Mucosa of rectum (tissue), 2 donors: ENCODE measurements around the gene PTPN23.
"Not testable (repeated sequence)": the region's sequence is repeated elsewhere in the genome, so short reads cannot be mapped to it uniquely, and the experiment has no call there.

ENCODE experiments used
- H3K27ac ChIP-seq, 2 donors: one replicate each; pipeline ENCODE4 v1.7.0; 2013; ENCODE audit warnings: inconsistent platforms in 2 of 2, low read depth in 2 of 2, low read length in 2 of 2
- H3K27me3 ChIP-seq, 2 donors: one replicate each; pipeline ENCODE4 v1.7.0; 2013; ENCODE audit warnings: low read length in 2 of 2; ENCODE audit not compliant: control insufficient read depth in 2 of 2, insufficient read depth in 2 of 2
- H3K36me3 ChIP-seq, 2 donors: one replicate each; pipeline ENCODE4 v1.7.0; 2013; ENCODE audit warnings: low read length in 2 of 2; ENCODE audit not compliant: control insufficient read depth in 2 of 2, insufficient read depth in 2 of 2
- H3K4me1 ChIP-seq, 2 donors: one replicate each; pipeline ENCODE4 v1.7.0; 2013; ENCODE audit warnings: low read length in 2 of 2, mild to moderate bottlenecking in 1 of 2; ENCODE audit not compliant: control insufficient read depth in 2 of 2, insufficient read depth in 2 of 2
- H3K4me3 ChIP-seq, 2 donors: one replicate each; pipeline ENCODE4 v1.7.0; 2013; ENCODE audit warnings: low read length in 2 of 2
- H3K9ac ChIP-seq, 2 donors: one replicate each; pipeline ENCODE4 v1.7.0; 2013; ENCODE audit warnings: low read length in 2 of 2, low read depth in 1 of 2, mild to moderate bottlenecking in 1 of 2
- H3K9me3 ChIP-seq, 2 donors: one replicate each; pipeline ENCODE4 v1.7.0; 2013; ENCODE audit warnings: low read length in 2 of 2; ENCODE audit not compliant: control insufficient read depth in 2 of 2
- donor health status: healthy.
- donor health status: Normal muscosa, but diverticular disease.

Gene PTPN23

DNA sequence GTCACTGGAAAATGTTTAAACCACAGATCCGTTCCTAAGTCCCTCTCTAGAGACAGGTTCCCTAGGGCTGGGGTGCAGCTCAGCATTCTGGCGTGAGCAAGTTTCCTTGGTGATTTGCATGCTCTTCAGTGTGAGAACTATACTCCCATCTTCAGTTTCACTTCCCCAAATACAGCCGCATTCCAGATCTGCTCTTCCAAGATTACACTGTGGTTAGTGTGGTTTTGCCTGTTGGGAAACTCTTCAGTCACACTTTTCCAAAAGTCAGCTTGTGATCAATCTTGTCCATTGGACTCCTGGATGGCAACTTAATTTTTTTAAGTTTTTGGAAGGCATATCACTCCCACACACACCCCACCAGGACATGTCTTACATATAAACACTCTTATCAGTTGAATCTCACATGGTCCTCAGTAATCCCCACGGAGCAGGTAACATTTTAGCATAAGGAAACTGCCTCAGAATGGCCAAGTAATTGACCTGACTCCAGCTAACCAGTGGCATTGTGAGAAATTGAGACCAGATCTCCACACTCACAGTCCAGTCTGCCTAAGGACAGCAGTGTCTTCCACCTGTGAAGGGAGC is 33.5 kb upstream of the PTPN23 start:
- Histone ChIP-seq H3K9ac (no peak overlapping the region), H3K36me3 (peaks cover 17 to 26% of the 10 kb centered on the region in 2 donors), H3K27me3 (no peaks in the 10 kb centered on the region), H3K4me1 (no peaks in the 10 kb centered on the region), H3K27ac (no peak overlapping the region), H3K9me3 (no peaks in the 10 kb centered on the region), H3K4me3 (no peak overlapping the region)

DNA sequence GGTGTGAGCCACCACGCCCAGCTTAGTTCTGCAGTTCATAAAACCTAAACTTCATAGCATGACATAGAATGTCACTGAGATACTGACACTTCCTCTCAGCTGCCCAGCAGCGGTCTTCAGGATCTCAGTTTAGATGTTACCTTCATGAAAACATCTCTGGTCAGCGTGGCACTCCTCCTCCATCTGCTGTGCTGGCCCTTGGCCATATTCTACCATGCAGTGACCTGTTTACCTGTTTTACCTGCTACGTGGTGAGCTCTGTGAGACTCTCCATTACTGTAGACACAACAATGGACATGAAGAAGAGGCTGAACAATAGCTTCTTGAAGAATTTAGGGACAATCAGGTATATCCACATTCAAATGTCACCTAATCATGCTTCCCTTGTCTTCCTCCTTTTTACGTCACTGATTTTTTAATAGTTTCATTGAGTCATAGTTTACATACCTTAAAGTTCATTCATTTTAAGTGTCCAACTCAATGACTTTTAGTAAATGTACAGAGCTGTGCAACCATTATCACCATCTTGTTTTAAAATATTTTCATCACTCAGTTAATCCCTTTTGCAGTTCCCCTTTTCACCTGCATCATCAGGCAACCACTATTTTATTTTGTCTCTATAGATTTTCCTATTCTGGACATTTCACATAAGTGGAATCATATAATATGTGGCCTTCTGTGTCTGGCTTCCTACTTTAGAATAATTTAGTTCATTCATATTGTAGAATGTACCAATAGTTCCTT is 32.2 kb upstream of the PTPN23 start:
- Histone ChIP-seq H3K4me3 (no peak overlapping the region), H3K27me3 (no peaks in the 10 kb centered on the region)

DNA sequence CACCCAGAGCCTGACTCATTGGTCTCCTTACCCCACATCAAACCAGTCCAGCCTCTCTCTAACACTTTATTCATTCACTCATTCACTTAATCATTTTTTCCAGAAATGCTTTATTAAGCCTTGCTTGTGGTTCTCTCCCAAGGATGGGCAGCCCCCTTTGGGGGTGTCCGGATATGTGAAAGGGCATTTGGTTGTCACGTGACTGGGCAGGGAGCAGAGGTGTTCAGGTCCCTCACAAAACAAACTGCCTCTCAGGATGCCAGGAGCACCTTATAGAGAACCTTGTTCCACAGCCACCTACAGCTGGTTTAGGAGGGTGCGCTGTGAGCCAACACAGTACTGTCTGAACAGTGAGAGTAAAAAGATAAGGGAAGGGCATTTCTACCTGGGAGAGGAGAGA is 25.8 kb upstream of the PTPN23 start:
- Histone ChIP-seq H3K27ac (no peak overlapping the region), H3K9ac (no peak overlapping the region), H3K9me3 (peaks cover 9% of the 10 kb centered on the region in 2 donors), H3K4me3 (no peak overlapping the region), H3K36me3 (no peaks in the 10 kb centered on the region), H3K4me1 (no peaks in the 10 kb centered on the region), H3K27me3 (no peaks in the 10 kb centered on the region)

More for the DNA sequence above, 32.2 kb upstream of the PTPN23 start:
- Histone ChIP-seq H3K9me3 (no peaks in the 10 kb centered on the region), H3K27ac (no peak overlapping the region), H3K9ac (no peak overlapping the region), H3K4me1 (no peaks in the 10 kb centered on the region), H3K36me3 (peaks cover 12 to 14% of the 10 kb centered on the region in 2 donors)

DNA sequence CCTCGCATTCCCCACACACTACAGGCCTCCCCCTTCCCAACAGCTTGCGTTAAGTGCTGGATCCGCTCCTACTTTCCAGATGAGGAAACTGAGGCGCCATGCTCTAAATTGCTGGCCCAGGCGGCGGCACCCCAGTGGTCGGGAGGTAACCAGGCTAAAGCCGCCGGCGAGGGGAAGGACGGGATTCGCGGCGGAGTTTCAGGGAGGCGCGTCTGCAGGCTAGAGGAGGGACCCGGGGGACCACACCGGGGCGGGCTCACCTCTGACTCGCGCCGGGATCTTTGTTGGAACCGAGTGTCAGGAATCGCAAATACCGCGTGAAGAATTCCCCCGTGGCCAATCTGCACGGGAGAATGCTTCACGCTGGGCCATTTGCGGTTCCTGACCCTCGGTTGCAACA is 24.6 kb upstream of the PTPN23 start:
- Histone ChIP-seq H3K4me1 (no peaks in the 10 kb centered on the region), H3K9me3 (peaks cover 9% of the 10 kb centered on the region in 2 donors), H3K36me3 (no peaks in the 10 kb centered on the region), H3K4me3 (no peak overlapping the region), H3K27ac (no peak overlapping the region), H3K9ac (no peak overlapping the region), H3K27me3 (no peaks in the 10 kb centered on the region)

DNA sequence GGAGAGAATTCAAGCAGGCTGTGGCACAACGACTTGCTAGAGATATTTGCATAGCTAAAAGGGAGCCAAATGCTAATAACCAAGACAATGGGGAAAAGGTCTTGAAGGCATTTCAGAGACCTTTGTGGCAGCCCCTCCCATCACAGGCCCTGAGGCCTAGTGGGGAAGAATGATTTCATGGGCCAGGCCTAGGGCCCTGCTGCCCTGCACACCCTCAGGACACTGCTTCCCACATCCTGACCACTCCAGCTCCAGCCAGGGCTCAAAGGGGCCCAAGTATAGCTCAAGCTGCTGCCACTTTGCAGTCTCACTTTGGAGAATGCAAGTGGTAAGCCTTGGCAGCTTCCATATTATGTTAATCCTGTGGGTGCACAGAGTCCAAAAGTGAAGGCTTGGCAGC is 21.5 kb upstream of the PTPN23 start:
- Histone ChIP-seq H3K9me3 (peaks cover 9% of the 10 kb centered on the region in 2 donors), H3K27me3 (no peaks in the 10 kb centered on the region), H3K27ac (no peak overlapping the region), H3K9ac (no peak overlapping the region), H3K4me3 (no peak overlapping the region), H3K4me1 (no peaks in the 10 kb centered on the region), H3K36me3 (no peaks in the 10 kb centered on the region)

DNA sequence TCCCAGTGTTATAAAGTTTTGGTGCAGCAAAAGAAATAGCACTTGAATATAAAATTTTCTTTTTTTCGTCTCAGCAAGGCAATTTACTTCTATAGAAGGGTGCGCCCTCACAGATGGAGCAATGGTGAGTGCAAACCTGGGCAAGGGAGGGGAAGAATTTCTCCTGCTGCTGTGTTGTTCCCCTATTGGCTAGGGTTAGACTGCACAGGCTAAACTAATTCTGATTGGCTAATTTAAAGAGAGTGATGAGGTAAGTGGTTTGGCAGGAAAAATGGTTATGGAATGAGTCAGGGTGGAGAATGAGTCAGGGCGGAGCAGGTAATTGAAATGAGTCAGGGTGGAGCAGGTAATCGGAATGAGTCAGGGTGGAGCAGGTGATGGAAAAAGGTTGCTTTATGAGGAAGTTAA is 20.7 kb upstream of the PTPN23 start:
- not testable (repeated sequence) for H3K4me1 ChIP-seq, H3K27ac ChIP-seq, H3K4me3 ChIP-seq, H3K36me3 ChIP-seq, H3K9ac ChIP-seq, H3K27me3 ChIP-seq, H3K9me3 ChIP-seq

DNA sequence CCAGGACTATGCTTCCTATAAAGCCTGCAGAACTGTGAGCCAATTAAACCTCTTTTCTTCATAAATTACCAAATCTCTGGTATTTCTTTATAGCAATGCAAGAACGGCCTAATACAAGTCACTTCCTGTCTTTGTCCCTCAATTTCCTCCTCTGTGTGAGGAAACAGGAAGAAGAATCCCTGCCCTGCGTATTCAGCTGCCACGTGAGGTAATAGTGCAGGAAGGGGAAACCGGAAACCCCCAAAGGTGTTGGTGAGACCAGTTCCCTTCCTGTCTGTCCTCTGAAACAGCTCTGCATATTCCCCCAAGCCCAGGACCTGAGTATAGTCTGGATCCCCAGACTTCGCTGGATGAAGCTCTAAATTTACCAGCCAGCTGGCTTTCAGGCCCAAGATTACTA is 18.1 kb upstream of the PTPN23 start:
- H3K9ac ChIP-seq, result no peak overlapping the region
- peaks cover 9% of the 10 kb centered on the region in 2 donors for H3K9me3 ChIP-seq
- no peak overlapping the region for H3K4me3 ChIP-seq
- no peaks in the 10 kb centered on the region for H3K4me1 ChIP-seq
- no peak overlapping the region for H3K27ac ChIP-seq
- no peaks in the 10 kb centered on the region for H3K36me3 ChIP-seq
- no peaks in the 10 kb centered on the region for H3K27me3 ChIP-seq

DNA sequence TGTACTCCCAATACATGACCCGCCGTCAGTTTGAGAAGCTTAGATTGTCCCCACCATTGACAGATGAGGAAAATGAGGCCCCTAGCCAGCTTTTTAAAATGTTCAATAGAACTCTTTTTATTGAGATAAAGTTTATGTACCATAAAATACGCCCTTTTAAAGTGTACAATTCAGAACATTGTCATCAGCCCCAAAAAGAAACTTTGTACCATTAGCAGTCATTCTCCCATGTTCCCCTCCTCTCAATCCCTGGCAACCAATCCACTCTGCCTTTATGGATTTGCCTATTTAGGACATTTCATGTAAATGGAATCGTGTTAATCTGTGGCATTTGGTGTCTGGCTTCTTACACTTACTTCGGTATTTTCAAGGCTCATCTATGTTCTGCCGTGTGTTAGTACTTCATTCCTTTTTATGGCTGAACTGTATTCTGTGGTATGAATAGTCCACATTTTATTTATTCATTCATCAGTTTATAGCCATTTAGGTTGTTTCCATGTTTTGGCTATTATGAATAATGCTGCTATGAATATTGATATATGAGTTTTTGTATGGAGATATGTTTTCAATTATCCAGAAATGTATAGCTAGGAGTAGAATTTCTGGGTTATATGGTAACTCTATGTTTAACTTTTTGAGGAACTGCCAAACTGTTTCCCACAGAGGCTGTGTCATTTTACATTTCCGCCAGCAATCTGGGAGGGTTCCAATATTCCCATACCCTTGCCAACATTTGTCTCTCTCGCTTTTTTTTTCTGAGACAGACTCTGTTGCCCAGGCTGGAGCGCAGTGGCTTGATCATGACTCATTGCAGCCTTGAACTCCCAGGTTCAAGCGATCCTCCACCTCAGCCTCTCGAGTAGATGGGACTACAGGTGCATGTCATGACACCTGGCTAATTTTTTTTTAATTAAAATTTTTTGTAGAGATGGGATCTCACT is 15.3 kb upstream of the PTPN23 start:
- Histone ChIP-seq H3K27me3 (no peaks in the 10 kb centered on the region), H3K4me1 (no peaks in the 10 kb centered on the region)

DNA sequence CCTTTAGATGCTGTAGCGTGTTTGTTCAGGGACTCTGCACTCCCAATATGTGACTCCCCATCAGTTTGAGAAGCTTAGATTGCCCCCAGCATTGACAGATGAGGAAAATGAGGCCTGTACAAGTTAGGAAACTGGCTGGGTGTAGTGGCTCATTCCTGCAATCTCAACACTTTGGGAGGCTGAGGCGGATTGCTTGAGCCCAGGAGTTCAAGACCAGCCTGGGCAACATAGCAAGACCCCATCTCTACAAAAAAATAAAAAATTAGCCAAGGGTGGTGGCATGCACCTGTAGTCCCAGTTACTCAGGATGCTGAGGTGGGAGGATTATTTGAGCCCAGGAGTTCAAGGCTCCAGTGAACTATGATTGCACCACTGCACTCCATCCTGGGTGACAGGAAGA is 14.0 kb upstream of the PTPN23 start:
- Histone ChIP-seq H3K27me3 (no peaks in the 10 kb centered on the region), H3K4me1 (no peaks in the 10 kb centered on the region), H3K27ac (no peak overlapping the region), H3K36me3 (no peaks in the 10 kb centered on the region), H3K4me3 (no peak overlapping the region), H3K9ac (no peak overlapping the region), H3K9me3 (no peaks in the 10 kb centered on the region)

More for the DNA sequence above, 15.3 kb upstream of the PTPN23 start:
- Histone ChIP-seq H3K36me3 (no peaks in the 10 kb centered on the region), H3K4me3 (no peak overlapping the region), H3K9ac (no peak overlapping the region), H3K27ac (no peak overlapping the region), H3K9me3 (no peaks in the 10 kb centered on the region)

DNA sequence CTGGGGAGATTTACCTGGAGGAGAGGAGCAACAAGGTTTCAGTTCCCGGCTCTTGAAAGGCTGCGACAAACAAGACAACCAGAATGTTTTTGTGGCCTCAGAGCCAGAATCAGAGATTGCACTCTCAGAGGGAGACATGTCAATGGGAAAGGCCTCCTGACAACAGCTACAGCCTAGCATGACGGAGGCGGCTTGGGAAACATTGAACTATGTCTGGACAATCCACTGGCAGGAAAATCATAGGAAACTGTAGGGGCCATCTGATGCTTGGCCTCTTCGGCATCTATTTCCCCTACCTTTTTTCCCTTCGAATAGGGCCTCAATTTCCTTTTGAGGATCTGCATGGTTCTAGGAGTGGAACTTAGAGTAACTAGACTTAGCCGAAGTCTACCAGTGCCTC is 13.2 kb upstream of the PTPN23 start:
- no peak overlapping the region for H3K4me3 ChIP-seq
- H3K4me1 ChIP-seq, result no peaks in the 10 kb centered on the region
- no peak overlapping the region for H3K27ac ChIP-seq
- no peaks in the 10 kb centered on the region for H3K36me3 ChIP-seq
- H3K9me3 ChIP-seq, result no peaks in the 10 kb centered on the region
- H3K27me3 ChIP-seq, result no peaks in the 10 kb centered on the region
- no peak overlapping the region for H3K9ac ChIP-seq
